MV-4-11 (cell line): Measurements from ENCODE around the gene ACTL10.

Experiments
- DNase-seq: peaks from one replicate; lab custom pipeline; 2025; lab: John Stamatoyannopoulos, UW

The ACTL10 gene

DNA sequence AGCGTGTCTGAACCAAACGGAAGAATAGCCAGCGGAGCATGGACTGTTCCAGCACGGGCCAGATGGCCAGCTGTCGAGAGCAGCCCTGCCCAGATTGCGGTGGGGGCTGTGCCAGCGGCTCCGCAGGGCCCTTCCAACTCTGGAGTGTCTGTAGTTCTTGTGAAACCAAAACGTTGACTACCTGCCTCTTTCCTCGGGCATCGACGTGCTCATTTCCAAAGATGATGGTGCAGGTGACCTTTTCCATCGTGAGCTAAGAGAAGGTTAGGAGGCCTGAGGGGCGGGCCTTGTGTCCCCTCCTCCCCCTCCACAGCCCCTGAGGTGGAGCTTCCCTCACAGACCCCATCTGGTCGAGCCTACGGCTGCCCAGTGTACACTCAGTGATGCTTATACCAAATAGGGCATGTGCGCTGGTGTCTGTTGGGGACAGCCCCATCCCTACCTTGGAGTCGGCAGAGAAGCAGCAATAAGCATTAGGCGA lies 17.5 kb upstream of the ACTL10 start:
- no peak for DNase-seq

DNA sequence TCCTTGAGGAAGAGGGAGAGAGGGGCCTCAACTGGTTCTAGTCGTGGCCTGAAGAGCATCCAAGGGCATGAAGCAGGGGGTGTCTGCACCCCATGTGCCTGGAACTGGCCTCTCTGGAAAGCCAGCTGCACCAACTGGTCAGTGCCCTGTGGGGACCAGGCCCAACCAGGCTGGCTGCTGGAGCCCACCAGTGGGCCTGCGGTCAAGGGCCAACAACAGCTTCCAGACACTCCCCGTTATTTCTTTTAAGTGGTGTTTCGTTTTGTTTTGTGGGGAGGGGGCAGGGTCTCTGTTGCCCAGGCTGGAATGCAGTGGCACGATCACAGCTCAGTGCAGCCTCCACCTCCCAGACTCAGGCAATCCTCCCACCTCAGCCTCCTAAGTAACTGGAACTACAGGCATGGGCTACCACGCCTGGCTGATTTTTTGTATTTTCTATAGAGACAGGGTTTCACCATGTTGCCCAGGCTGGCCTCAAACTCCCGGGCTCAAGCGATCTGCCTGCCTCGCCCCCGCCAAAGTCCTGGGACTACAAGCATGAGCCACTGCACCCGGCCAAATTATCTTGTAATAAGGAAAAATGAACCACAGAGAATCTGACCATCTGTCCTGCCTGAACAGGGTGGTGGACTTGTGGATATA lies 16.5 kb upstream of the ACTL10 start:
- DNase-seq, result no peak

DNA sequence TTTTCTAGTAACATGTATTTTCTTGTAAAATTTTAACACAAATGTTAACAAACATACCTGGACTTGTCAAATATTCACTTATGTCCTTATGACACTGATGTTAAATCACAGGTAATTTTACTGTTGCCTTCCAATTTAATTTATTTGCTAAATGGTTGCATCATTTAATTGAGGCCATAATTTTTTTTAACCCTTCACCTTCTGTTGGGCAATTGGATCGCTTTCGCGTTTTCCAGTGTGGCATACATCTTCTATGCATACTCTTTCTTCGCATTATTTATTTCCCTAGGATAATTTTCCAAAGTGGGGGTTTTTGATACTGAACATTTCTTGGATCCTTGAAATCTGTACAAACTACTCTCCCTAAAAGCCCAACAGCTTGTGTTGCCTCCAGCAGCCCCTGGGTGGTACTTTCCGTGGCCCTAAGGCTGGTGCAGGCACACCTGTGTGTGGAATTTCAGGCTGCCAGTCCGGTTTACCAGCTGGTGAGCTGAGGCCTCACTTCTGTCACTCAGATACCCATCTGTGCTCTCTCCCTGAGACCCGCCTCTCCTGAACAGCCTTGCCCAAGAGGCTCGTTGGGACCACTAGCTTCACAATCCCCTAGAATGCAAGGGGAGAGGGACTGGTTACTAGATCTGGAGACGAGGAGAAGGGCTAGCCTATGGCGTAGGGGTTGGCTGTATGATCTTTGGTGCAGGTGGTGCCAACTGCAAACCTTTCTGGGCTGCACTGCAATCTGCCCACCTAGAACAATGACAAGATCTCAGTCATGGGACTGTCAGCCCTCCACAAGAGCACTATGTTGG lies 15.8 kb upstream of the ACTL10 start:
- no peak for DNase-seq

DNA sequence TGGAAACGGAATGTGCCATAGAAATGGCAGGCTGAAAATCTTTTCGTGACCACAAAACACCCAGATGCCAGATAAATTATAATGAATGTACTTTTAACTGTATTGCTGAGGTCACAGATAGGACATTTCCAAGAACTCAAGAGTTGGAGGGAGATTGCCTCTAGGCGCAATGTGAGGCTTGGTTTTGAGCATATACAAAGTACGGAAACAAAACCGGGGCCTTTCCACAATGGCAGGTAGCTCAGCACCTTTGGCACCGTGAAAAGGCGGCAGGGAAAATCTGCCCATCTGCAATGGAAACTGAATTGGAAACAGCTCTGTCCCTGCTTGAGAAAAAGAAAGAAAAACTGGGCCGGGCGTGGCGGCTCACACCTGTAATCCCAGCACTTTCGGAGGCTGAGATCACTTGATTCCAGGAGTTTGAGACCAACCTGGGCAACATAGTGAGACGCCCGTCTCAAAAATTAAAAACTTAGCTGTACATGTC lies 15.1 kb upstream of the ACTL10 start:
- no peak for DNase-seq

DNA sequence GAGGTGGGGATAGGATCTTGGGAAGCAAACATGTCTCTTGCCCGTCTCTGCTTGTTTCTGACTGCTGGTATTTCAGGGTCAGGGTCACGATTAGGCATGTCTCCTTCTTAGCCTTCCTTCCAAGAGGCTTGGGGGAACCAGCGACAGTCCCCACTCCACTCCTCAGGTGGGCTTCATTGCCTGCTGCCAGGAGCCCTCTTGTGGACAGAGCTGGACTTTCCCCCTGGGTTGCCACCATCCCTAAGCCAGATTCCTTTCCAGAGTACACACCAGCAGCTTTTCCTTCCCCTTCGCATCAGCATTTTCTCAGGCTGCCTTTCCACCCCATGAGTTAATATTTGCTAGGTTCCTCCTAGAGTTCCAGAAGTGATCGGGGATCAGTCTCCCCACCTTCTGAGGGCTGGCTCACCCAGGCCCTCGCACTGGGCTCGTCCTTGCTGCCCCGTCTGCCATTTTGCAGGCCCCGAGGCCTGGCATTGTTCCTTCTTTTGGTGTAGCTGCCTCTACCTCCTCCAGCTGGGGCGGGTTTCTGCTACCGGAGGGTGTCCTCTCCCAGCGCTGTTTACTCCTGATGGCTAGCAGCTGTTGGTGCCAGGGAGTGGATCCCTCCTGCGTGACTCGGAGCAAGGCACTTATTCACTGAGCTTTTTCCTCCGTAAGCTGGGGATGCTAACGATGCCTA lies 13.4 kb upstream of the ACTL10 start:
- no peak for DNase-seq

DNA sequence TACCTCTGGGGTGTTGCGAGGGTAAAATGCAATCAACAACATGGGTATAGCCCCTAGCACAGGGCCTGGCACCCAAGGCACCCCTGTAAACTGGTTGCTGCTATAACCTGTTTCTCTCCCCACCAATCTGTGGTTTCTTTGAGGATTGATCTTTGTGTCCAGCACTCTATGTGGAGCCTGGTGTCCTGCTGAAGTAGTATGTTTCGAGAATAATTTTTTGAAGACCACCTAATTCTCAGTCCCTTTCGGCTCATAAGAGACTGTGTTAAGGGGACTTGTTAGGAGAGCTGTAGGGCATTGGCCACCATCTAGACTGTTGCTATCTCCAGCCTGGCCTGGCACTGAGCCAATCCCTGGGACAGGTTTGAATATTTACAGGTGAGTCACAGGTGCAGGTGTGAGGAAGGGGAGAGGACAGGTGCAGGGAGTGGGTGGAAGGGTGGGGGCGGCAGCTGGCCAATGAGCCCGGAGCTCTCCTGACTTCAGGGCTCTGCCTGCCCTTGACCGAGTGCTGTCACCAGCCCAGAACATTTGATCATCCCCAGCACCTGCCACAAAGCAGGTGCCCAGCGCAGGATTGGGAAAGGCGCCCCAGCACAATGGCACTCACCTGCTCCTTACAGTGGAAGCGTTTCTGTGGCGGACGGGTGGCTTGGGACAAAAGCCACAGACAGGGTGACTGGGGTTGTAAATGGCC lies 12.7 kb upstream of the ACTL10 start:
- no peak for DNase-seq

DNA sequence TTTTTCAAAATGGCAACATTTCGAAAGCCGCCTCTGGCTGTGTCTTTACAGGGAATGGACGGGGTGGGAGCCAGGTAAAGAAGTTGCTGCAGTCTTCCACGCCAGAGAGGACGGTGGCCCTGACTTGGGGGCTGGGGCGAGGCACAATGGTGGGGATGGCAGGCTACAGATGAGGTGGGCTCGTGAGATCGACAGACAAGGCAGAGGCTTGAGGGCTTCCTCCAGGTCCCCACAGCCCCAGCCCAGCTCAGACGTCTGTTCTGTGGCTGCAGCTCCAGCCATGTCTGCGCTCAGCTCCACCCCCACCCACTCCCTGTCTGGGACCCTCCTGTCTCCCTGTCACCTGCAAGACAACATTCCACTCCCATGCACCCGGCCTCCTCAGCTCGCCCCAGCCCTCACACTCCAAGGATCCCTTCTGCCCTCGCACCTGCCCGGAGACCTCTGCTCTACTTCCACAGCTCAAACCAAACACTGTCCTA lies 12.0 kb upstream of the ACTL10 start:
- no peak for DNase-seq

DNA sequence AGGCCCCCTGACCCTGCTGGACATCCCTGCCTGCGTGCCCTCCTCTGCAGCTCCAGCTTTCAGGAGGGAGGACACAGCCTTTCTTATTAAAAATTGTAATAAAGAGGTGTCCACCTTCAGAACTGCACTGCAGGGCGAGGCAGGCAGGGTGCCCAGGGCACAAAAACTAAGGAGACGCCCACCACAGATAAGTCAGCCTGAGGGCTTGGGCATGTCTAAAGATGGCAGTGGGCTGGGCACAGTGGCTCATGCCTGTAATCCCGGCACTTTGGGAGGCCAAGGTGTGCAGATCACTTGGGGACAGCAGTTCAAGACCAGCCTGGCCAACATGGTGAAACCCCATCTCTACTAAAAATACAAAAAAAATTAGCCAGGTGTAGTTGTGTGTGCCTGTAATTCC lies 11.6 kb upstream of the ACTL10 start:
- no peak for DNase-seq

DNA sequence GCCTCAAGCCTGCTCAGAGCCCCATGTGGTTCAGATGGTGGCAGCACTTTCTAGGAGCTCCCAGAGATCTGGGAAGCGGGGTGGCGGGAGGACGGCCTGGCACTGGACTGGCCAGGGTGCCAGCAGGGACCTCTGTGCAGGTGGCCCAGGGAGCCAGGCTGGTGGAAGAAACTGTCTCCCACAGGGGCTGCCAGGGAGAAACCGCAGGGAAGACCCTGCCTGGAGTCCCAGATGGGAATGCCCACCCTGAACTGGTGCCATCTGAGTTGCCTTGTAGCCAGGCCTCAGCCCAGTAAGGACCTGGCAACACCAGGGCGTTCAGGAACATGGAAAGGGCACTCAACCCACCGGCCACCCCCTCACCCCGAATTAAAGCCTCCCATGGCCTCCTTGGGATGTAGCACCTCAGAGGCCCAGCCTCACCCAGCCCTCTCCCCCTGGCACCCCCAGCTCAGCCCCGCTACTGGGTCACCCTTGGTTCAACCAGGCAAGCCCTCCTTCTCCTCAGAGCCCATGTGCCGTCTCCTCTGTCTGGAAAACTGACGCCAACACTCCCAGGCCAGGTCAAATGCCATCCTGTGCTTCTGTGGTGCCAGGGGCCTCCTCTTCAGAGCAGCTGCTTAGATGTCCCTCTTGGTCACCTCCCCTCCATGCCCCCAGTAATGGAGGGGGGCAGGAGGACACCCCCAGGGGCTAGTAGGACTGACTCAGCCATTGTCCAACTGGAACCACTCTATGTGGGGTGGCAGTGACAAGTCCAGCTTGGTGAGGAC lies 10.5 kb upstream of the ACTL10 start:
- DNase-seq, result no peak

DNA sequence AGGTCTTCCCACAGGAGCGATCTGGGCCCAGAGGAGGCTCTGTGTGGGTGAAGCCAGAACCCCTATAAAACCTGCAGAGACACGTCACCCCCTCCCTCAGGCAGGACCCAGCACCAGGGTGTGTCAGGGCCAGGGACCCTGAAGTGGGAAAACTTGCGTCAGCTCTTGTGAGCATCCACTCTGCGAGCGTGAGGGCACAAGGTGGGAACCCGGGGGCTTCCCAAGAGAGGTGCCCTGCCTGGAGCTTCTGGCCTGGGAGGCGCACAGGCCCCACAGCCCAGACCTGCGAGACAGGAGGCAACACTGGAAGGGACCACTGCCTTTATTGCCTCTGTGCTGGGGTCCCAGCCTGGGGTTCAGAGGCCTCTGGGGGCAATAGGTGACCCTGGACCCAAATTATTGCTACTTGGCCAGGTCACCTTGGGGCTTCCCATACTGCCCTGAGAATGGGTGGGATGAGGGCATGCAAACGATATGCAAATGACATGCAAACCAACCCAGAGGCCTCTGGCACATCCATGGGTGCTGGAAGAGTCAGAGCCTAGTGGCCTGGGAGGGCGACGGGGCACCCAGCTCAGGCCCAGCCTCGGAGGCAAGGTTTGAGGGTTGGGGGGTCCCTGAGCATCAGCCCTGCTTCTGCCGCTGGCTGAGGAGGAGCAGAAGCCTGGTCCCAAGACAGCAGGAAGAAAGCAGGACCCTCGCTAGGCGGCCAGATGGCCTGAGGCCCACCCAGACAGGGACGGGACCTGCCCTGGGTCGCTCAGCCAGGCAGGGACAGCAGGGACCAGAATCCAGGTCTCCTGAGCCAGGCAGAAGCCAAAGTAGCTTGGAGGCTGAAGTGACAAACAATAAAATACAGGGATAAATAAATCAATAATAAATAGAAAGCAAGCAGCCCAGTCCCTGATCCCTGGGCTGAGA lies 9.7 kb upstream of the ACTL10 start:
- no peak for DNase-seq

DNA sequence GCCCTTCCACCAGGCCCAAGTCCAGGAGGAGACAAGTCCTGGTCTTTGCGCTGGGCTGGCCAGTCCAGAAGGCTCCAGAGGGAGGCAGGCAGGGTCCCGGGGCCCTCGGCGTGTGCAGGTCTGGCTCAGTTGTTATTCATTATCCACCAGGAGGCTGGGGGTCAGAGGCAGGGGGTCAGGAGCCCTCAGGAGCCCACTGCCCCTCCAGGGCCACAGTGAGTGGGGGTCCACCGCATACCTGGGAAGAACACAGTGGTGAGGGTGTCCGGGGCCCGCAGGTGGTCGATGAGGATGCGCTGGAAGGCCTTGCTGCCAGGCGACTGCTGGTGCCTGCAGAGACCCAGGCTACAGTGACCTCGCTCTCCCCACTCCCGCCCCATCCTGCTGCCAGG lies 9.0 kb upstream of the ACTL10 start:
- DNase-seq, result no peak

DNA sequence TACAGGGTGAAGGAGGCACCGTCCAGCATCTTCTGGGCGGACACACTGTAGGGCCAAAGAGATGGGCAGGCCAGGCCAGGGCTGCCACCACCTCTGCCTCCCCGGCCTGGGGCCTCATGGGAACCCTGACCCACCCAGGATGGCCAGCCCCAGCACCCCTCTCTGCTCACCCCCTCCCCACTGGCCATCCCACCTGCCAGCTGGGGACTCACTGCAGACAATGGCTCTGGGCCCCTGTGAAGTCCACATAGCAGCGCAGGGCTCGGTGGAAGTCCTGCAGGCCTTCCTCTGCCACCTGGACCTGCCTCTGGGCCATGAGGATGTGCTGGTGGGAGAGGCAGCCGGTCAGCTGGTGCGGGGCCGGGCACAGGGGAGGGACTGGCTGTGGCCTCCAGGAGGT lies 8.2 kb upstream of the ACTL10 start:
- no peak for DNase-seq

DNA sequence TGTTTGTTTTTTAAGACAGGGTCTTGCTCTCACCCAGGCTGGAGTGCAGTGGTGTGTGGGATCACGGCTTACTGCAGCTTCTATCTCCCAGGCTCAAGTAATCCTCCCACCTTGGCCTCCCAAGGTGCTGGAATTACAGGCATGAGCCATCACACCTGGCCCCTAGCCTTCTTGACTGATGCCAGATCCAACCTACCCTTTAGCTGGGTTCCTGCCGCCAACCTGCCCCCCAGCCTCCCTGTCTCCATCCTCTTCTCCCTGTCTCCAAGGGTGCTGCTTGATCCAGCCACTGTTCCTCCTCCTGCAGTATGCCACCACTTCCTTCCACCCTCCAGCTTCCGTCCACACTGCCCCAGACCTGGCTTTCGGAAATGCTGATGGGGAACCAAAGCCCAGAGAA lies 7.8 kb upstream of the ACTL10 start:
- no peak for DNase-seq

DNA sequence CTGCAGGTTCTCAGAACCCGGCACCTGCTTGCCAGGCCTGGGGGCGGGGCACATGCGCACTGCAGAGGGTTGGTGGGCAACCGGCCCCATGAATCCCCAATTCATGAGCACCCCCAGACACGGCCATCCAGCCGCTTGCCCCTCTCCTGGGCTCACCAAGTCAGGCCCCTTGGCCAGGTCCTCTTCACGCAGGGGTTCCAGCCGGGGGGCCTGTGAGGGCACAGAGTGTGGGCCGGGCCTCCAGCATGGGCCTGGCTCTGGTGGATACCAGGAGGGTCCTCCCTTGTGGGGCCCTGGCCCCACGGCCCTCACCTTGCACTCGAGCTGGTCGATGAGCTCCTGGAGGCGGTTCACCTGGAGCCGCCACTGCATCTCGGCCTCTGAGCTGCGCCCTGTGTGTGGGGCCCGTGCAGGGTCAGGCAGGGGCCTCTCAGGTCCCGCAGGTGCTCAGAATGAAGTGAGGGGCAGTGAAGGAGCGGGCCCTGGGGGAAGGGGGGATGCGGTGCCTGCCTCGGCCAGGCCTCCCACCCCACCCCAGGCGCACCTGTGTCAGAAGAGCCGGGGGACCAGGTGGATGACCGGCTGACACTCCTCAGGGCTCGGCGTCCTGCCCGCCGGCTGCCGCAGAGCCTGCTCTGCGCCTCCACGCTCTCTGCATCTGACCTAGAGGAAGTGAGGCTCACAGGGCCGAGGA lies 7.3 kb upstream of the ACTL10 start:
- DNase-seq, result no peak

DNA sequence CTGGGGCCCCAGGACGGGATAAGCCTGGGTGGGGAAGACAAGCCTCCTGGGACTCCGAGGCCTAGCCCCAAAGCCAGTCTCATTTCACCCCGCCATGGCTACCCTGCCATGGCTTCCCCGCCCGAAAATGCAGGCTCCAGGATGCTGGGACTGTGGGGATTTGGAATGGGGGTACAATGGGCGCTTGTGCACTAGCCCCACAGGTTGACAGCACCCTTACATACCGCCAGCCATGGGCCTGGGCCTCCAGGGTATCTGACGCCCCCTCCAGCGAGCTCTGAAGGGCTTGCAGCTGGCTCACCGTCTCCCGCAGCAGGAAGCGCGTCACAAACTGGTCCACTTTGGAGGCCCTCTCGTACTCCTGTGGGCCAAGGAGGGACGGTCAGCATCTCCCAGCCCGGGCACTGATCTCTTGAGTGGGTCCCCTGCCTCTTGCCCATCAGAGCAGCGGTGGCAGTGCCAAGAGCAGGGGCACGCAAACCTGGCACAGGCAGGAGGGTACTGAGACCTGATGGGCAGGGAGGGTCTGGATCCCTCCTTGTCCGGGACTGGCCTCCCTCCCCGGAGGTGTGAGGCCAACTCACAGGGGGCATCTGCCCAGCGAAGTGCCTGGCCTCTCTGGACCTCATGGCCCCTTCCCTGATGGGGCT lies 6.6 kb upstream of the ACTL10 start:
- no peak for DNase-seq

DNA sequence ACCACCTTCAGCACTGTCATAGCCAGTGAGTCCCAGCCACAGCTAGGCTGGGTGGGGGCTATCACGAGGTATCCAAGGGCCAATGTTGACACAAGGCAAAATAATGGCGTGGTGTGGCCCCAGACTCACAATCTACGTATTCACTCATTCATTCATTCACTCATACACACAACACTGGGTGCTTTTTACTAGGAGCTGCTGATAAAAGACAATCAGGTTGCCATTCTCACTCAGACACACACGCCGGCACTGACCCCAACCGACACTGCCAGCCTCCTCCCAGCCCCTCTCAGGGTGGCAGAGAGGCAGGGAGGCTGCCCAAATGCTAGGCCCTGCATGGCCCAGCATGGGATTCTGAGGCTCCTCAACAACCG lies 6.1 kb upstream of the ACTL10 start:
- DNase-seq, result no peak

DNA sequence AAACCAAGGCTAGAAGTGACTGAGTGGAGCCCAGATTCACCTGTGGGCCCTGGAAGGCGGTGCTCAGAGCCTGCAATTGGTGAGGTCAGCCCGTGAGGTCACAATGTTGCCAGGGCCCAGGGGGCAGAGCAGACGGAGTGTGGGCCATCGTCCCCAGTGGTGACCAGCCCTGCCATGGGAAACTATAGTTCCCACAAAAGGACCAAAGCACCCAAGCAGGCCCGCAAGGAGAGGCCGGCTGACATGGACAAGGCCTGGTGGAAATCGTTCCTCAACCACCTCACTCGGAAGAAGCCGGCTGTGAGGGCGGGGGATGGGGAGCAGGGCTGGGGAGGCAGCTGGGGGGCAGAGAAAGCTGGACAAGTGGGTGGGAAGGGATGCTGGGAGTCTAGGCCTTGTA lies 4.6 kb upstream of the ACTL10 start, which contains the start of gene C20orf144:
C20orf144 (plus strand) TSS at position 156 of the 400 bp plus-strand sequence; CDS start at position 175, 19 bp downstream.
- DNase-seq, result no peak

DNA sequence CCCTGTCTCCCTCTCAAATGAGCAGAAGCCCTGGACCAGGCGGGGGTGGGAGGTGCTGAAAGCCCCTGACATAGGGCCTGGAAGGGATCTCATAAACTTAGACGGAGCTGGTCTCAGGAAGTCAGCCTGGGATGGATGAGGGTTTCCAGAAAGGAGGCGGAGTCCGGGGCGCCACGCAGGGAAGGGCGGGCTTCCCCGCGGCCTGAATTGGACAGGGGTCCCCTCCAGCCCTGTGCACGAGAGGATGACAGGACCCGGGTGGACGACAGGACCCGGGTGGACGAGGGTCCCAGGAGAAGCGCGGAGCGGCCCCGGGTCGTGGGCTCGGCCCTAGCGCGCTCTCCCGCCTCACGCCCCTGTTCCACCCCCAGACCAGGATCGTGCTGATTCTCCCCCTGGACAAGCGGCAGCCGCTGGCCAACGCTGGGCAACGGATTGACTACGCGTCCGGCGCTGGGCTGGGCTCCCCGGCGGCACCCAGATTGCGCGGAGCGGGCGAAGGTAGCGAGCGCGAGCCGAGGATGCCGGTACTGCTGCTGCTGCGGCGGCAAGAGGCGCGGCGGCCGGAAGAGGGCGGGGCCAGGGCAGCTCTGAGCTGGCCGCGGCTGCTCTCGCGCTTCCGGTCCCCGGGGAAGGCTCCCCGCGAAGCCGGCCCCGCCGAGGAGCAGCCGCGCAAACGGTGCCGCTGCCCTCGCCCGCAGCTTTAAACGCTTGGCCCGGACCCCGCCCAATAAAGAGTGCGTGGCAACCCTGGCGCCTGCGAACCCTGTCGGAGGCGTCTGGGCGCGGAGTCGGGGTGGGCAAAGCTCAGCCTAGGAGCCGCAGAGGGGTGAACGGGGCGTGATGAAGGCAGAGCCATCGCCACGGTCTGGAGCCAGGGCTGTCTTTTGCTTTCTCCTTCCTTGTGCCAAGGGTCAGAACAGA lies 3.3 kb upstream of the ACTL10 start:
- peak; percentile 67 for DNase-seq
